Astrocyte (in vitro differentiated cells and primary cell): ENCODE results near the gene KCNJ12.
"Not testable (repeated sequence)": the region's sequence is repeated elsewhere in the genome, so short reads cannot be mapped to it uniquely, and the experiment has no call there.

Experiments
- CTCF ChIP-seq: IDR thresholded peaks from 2 replicates; pipeline ENCODE4 v1.5.1; 2011; ENCODE audit warnings: low read depth, mild to moderate bottlenecking, inconsistent platforms, low read length, moderate library complexity; ENCODE audit not compliant: insufficient read depth
- EZH2 ChIP-seq: IDR thresholded peaks from 2 replicates; pipeline ENCODE4 v1.6.1; 2012; ENCODE audit warnings: mild to moderate bottlenecking, low read length, inconsistent platforms; ENCODE audit not compliant: insufficient read depth

GRCh38 chr17:21449891-21450290, 73.7 kb downstream of the KCNJ12 start:
- TF ChIP-seq CTCF: peak; percentile 19
- not testable (repeated sequence) for TF ChIP-seq EZH2
